GM19395 (cell line): Measurements from ENCODE around the gene PRDM7.
"Not testable (repeated sequence)": the region's sequence is repeated elsewhere in the genome, so short reads cannot be mapped to it uniquely, and the experiment has no call there.

Experiments used
- ATAC-seq: cut with Tn5 transposase; IDR thresholded peaks from one replicate; pipeline ENCODE4 v1.9.1; 2021; ENCODE audit warnings: mild to moderate bottlenecking, moderate library complexity; ENCODE audit not compliant: unreplicated experiment

The PRDM7 gene

GRCh38 chr16:90077240-90077756, at the start of gene PRDM7:
Gene PRDM7 (minus strand): TSS chr16:90077331. CDS start chr16:90075910, 1,421 bp downstream.
- ATAC-seq = peak; percentile 89

GRCh38 chr16:90121846-90122245, 44.7 kb upstream of the PRDM7 start:
- ATAC-seq = not testable (repeated sequence)

GRCh38 chr16:90107617-90108016, 30.5 kb upstream of the PRDM7 start:
- ATAC-seq = not testable (repeated sequence)

- not testable (repeated sequence) for ATAC-seq
Observed at GRCh38 chr16:90107060-90107459, 29.9 kb upstream of the PRDM7 start.

GRCh38 chr16:90106271-90106670, 29.1 kb upstream of the PRDM7 start:
- not testable (repeated sequence) for ATAC-seq

GRCh38 chr16:90104725-90105124, 27.6 kb upstream of the PRDM7 start:
- not testable (repeated sequence) for ATAC-seq

GRCh38 chr16:90102086-90102884, 25.2 kb upstream of the PRDM7 start:
- ATAC-seq = not testable (repeated sequence)

- not testable (repeated sequence) for ATAC-seq
Observed at GRCh38 chr16:90101332-90101731, 24.2 kb upstream of the PRDM7 start.

- not testable (repeated sequence) for ATAC-seq
Observed at GRCh38 chr16:90100790-90101189, 23.7 kb upstream of the PRDM7 start.

- ATAC-seq = not testable (repeated sequence)
Observed at GRCh38 chr16:90100229-90100628, 23.1 kb upstream of the PRDM7 start.

GRCh38 chr16:90098936-90099335, 21.8 kb upstream of the PRDM7 start:
- ATAC-seq = not testable (repeated sequence)

- not testable (repeated sequence) for ATAC-seq
Observed at GRCh38 chr16:90097010-90097684, 20.0 kb upstream of the PRDM7 start.

GRCh38 chr16:90094791-90095190, 17.7 kb upstream of the PRDM7 start:
- not testable (repeated sequence) for ATAC-seq

GRCh38 chr16:90094296-90094695, 17.2 kb upstream of the PRDM7 start:
- ATAC-seq = not testable (repeated sequence)

- not testable (repeated sequence) for ATAC-seq
Observed at GRCh38 chr16:90093799-90094198, 16.7 kb upstream of the PRDM7 start.

- ATAC-seq = not testable (repeated sequence)
Observed at GRCh38 chr16:90092781-90093180, 15.7 kb upstream of the PRDM7 start.

- ATAC-seq = no peak
Observed at GRCh38 chr16:90084215-90084950, 7.3 kb upstream of the PRDM7 start.

GRCh38 chr16:90083139-90083538, 6.0 kb upstream of the PRDM7 start:
- no peak for ATAC-seq

- no peak for ATAC-seq
Observed at GRCh38 chr16:90081606-90081970, 4.5 kb upstream of the PRDM7 start.

- ATAC-seq = no peak
Observed at GRCh38 chr16:90078579-90078895, 1.4 kb upstream of the PRDM7 start.
